Activated CD4-positive, alpha-beta T cell treated with anti-CD3 and anti-CD28 coated beads, Interleukin-2, amount 10 ng/mL, durations not matched to agents 7 days and 5 days (primary cell): ENCODE measurements around the gene MTMR8. TPM values are rescaled to one million over a fixed set of nuclear protein-coding genes. Genes with fewer than 3 reads are reported as not detected.

ENCODE experiments used
- CTCF ChIA-PET: fragments of 350-600 bp; sonication (Branson Sonifier 250); formaldehyde crosslinking; loops from one replicate; lab custom pipeline; 2021; ENCODE audit warnings: antibody characterized with exemption; lab: Charles Lee
- POLR2A ChIA-PET: fragments of 350-600 bp; sonication (Branson Sonifier 250); formaldehyde crosslinking; loops from one replicate; lab custom pipeline; 2021; ENCODE audit warnings: antibody characterized with exemption; lab: Charles Lee
- DNase-seq: peaks from one replicate; pipeline ENCODE4 v3.0.0-alpha.2; 2020
- H3K27ac Mint-ChIP-seq: one replicate; pipeline ENCODE4 v1.8.0; 2021; ENCODE audit warnings: mild to moderate bottlenecking, moderate library complexity, mixed read lengths
- H3K27me3 Mint-ChIP-seq: one replicate; pipeline ENCODE4 v1.8.0; 2021; ENCODE audit warnings: mixed read lengths
- H3K36me3 Mint-ChIP-seq: one replicate; pipeline ENCODE4 v1.8.0; 2021; ENCODE audit warnings: low read depth, mixed read lengths
- H3K4me1 Mint-ChIP-seq: one replicate; pipeline ENCODE4 v1.8.0; 2021; ENCODE audit warnings: mixed read lengths
- H3K4me3 Mint-ChIP-seq: one replicate; pipeline ENCODE4 v1.8.0; 2021; ENCODE audit warnings: mild to moderate bottlenecking, moderate library complexity, mixed read lengths
- H3K9me3 Mint-ChIP-seq: one replicate; pipeline ENCODE4 v1.8.0; 2021; ENCODE audit warnings: mixed read lengths
- total RNA-seq, 2 experiments: library from RNA; stranded (reverse); gene quantifications; one replicate each; pipeline ENCODE4 v1.2.3, GENCODE V29; 2021

MTMR8 gene
- total RNA-seq, 2 experiments from 2014 or later, result 4.9 to 5.0 TPM

GRCh38 chrX:64230123-64230970, 164.9 kb downstream of the MTMR8 start, which contains the start of gene ASB12:
Gene ASB12, minus strand, starts transcription at chrX:64230607. Its CDS starts 4,957 bp downstream, at chrX:64225650.
- POLR2A ChIA-PET, result no interaction called here
- H3K9me3 Mint-ChIP-seq, result no peaks in the 10 kb centered on the region
- CTCF ChIA-PET, result no interaction called here

GRCh38 chrX:64229154-64229553, 166.1 kb downstream of the MTMR8 start:
- Mint-ChIP-seq H3K27me3 (no peaks in the 10 kb centered on the region), H3K36me3 (no peaks in the 10 kb centered on the region), H3K9me3 (no peaks in the 10 kb centered on the region), H3K27ac (no peak overlapping the region), H3K4me1 (no peaks in the 10 kb centered on the region), H3K4me3 (no peak overlapping the region)
- no peak for DNase-seq
- POLR2A ChIA-PET, result no interaction called here
- CTCF ChIA-PET, result no interaction called here

More at GRCh38 chrX:64230123-64230970, 164.9 kb downstream of the MTMR8 start, which contains the start of gene ASB12:
- Mint-ChIP-seq H3K27me3 (no peaks in the 10 kb centered on the region), H3K4me3 (no peak within 1 kb of the TSS), H3K36me3 (no peaks in the 10 kb centered on the region), H3K4me1 (no peaks in the 10 kb centered on the region), H3K27ac (no peak within 1 kb of the TSS)
- no peak for DNase-seq

Other genes starting within 250 kb of the MTMR8 start
- 1 to 10 TPM; 4.2 TPM for gene AMER1, start 189.7 kb downstream of the MTMR8 start, total RNA-seq
- not detected for gene ASB12, start 164.8 kb downstream of the MTMR8 start, total RNA-seq